Caco-2 (cell line): Measurements from ENCODE around the gene RAB28. TPM values are rescaled to one million over a fixed set of nuclear protein-coding genes. Genes with fewer than 3 reads are reported as not detected.

Experiments
- BruUV-seq: library from RNA; stranded (reverse); fragments of 400-500 nt; replicated peaks from 2 replicates; lab custom pipeline; 2021; lab: Mats Ljungman, UMichigan
- CTCF ChIA-PET: fragments of 300-600 bp; sonication (Branson Sonifier 250); formaldehyde crosslinking; loops from one replicate; lab custom pipeline; 2022; ENCODE audit warnings: antibody characterized with exemption; lab: Charles Lee
- POLR2A ChIA-PET: fragments of 300-600 bp; sonication (Branson Sonifier 250); formaldehyde crosslinking; loops from one replicate; lab custom pipeline; 2022; ENCODE audit warnings: antibody characterized with exemption; lab: Charles Lee
- DNase-seq, 2 experiments: peaks; one replicate each; pipeline versions ENCODE4 v3.0.0 to v3.0.0-alpha.2; 2020 to 2022
- H3K27me3 ChIP-seq: replicated peaks from 2 replicates; pipeline ENCODE4 v1.6.0; 2011; ENCODE audit warnings: low read length; ENCODE audit not compliant: control insufficient read depth, insufficient read depth
- H3K36me3 ChIP-seq: 2 replicates; pipeline ENCODE4 v1.5.1; 2011; ENCODE audit warnings: low read length; ENCODE audit not compliant: control insufficient read depth, insufficient read depth
- H3K4me1 ChIP-seq: fragments of 250-450 bp; sonication (Bioruptor Pico); 2 replicates; pipeline ENCODE4 v1.5.1; 2020; ENCODE audit warnings: mild to moderate bottlenecking
- H3K4me3 ChIP-seq: 2 replicates; pipeline ENCODE4 v1.5.1; 2011; ENCODE audit warnings: low read depth, mild to moderate bottlenecking, control low read depth, low read length
- H3K9me3 ChIP-seq: fragments of 250-450 bp; sonication (Bioruptor Pico); 2 replicates; pipeline ENCODE4 v1.5.1; 2020; ENCODE audit warnings: mild to moderate bottlenecking, moderate library complexity
- H3K27ac Mint-ChIP-seq: one replicate; pipeline ENCODE4 v1.8.0; 2022; ENCODE audit warnings: mixed read lengths; ENCODE audit not compliant: unreplicated experiment
- H3K27me3 Mint-ChIP-seq: one replicate; pipeline ENCODE4 v1.8.0; 2022; ENCODE audit warnings: mixed read lengths; ENCODE audit not compliant: insufficient read depth, unreplicated experiment
- H3K36me3 Mint-ChIP-seq: one replicate; pipeline ENCODE4 v1.8.0; 2022; ENCODE audit warnings: mild to moderate bottlenecking, mixed read lengths; ENCODE audit not compliant: insufficient read depth, unreplicated experiment
- H3K4me1 Mint-ChIP-seq: one replicate; pipeline ENCODE4 v1.8.0; 2022; ENCODE audit warnings: low read depth, mixed read lengths; ENCODE audit not compliant: unreplicated experiment
- H3K4me3 Mint-ChIP-seq: one replicate; pipeline ENCODE4 v1.8.0; 2022; ENCODE audit warnings: mild to moderate bottlenecking, moderate library complexity, mixed read lengths; ENCODE audit not compliant: unreplicated experiment
- H3K9me3 Mint-ChIP-seq: one replicate; pipeline ENCODE4 v1.8.0; 2022; ENCODE audit warnings: mixed read lengths; ENCODE audit not compliant: unreplicated experiment
- intact Hi-C: fragments of 100-400 bp; cut with micrococcal nuclease; formaldehyde crosslinking; loops from one replicate; pipeline ENCODE4 v1.10.0; 2022; ENCODE audit not compliant: unreplicated experiment
- total RNA-seq: library from RNA; stranded (reverse); gene quantifications from 2 replicates; pipeline ENCODE4 v1.2.3, GENCODE V29; 2022
- TF ChIP-seq, protein P1 (sequence below), 2 experiments: fragments of 200-600 bp in 1 of 2; IDR thresholded peaks; 1 replicate in 1 of 2; 2 replicates in 1 of 2; pipeline versions ENCODE4 v1.5.1 to v1.8.0; 2011 to 2022; ENCODE audit warnings: antibody characterized with exemption in 1 of 2, control low read depth in 1 of 2, inconsistent platforms in 1 of 2, low read depth in 1 of 2, low read length in 1 of 2, mild to moderate bottlenecking in 1 of 2, moderate library complexity in 1 of 2; ENCODE audit not compliant: insufficient read depth in 1 of 2, severe bottlenecking in 1 of 2, unreplicated experiment in 1 of 2

RAB28 gene
- total RNA-seq, 1 experiment from 2014 or later: 14.5 TPM

DNA sequence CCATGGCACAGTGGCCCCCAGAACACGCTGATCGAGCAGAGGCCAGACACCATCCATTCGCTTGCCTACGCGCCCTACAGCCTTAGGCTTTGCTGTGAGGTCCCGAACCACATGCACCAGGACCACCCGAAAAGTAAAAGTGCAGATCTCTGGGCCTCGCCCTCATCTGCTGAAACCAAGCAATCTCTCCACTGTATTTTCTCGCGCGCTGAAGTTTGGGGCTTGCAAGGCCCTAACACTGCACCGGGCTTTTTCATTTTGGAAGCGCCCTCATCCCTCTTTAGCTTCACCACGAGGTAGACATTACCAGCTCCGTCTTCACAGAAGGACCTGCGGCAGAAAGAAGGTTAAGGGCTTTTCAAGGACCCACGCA is 39.0 kb upstream of the RAB28 start:
- Histone ChIP-seq H3K4me3 (no peak overlapping the region), H3K9me3 (no peaks in the 10 kb centered on the region), H3K36me3 (no peaks in the 10 kb centered on the region), H3K4me1 (no peaks in the 10 kb centered on the region), H3K27me3 (no peaks in the 10 kb centered on the region)
- BruUV-seq: no TSS peak
- intact Hi-C loops: no loop called here
- Mint-ChIP-seq H3K36me3 (no peaks in the 10 kb centered on the region), H3K4me1 (no peaks in the 10 kb centered on the region), H3K4me3 (no peak overlapping the region), H3K27ac (no peak overlapping the region), H3K9me3 (no peaks in the 10 kb centered on the region), H3K27me3 (no peaks in the 10 kb centered on the region)
- TF ChIP-seq, protein P1, sequence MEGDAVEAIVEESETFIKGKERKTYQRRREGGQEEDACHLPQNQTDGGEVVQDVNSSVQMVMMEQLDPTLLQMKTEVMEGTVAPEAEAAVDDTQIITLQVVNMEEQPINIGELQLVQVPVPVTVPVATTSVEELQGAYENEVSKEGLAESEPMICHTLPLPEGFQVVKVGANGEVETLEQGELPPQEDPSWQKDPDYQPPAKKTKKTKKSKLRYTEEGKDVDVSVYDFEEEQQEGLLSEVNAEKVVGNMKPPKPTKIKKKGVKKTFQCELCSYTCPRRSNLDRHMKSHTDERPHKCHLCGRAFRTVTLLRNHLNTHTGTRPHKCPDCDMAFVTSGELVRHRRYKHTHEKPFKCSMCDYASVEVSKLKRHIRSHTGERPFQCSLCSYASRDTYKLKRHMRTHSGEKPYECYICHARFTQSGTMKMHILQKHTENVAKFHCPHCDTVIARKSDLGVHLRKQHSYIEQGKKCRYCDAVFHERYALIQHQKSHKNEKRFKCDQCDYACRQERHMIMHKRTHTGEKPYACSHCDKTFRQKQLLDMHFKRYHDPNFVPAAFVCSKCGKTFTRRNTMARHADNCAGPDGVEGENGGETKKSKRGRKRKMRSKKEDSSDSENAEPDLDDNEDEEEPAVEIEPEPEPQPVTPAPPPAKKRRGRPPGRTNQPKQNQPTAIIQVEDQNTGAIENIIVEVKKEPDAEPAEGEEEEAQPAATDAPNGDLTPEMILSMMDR (IDR thresholded peaks at IDR 0.05; ENCODE audit: insufficient read depth in 1 of 2, low read depth in 1 of 2, low read length in 1 of 2, severe bottlenecking in 1 of 2, unreplicated experiment in 1 of 2): no peak
- ChIA-PET POLR2A (no interaction called here), CTCF (no interaction called here)
- no peak for DNase-seq

DNA sequence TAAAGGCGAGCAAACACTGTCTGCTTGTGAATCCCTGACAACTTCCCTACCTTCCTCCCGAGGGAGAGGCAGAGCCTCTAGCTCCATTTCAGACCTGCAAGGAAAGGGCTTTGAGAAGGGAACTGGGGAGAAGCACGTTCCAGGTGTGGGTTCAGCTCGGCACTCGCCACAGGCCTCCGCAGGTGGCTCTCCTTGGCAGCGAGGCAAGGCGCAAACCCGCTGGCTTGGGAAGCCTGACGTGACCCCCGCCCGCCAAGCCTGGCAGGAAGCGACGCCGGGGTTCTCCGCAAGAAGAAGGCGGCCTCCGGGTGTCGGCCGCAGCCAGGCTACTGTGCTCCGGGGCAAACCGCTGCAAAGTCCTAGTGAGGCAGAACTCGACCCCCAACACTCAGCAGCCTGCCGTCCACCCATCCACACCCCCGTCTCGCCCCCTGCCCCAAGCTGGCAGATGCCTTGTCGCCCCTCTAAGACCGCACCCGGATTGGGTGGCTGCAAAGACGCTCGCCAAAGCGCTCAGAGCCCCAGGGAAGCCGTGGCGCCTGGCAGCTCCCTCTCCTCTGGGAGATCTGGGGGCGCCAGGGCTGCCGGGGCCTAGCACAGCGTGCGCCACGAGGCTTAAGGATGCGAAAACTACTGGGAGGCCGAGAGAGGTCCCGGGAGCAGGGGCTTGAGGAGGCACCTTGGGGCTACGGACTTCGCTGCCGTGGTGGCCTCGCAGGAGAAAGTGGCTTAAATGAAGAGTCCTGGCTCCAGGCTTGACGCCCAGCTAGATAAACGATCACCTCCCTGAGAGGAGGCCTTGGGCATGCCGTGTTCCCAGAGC is 38.4 kb upstream of the RAB28 start:
- H3K27ac Mint-ChIP-seq: no peak overlapping the region
- no peak overlapping the region for H3K4me3 Mint-ChIP-seq
- no peaks in the 10 kb centered on the region for H3K4me1 Mint-ChIP-seq
- CTCF ChIA-PET: no interaction called here
- Histone ChIP-seq H3K27me3 (no peaks in the 10 kb centered on the region), H3K36me3 (no peaks in the 10 kb centered on the region), H3K9me3 (no peaks in the 10 kb centered on the region), H3K4me3 (no peak overlapping the region), H3K4me1 (no peaks in the 10 kb centered on the region)
- H3K27me3 Mint-ChIP-seq: no peaks in the 10 kb centered on the region
- TF ChIP-seq, protein P1 (IDR thresholded peaks at IDR 0.05; ENCODE audit: insufficient read depth in 1 of 2, low read depth in 1 of 2, low read length in 1 of 2, severe bottlenecking in 1 of 2, unreplicated experiment in 1 of 2): no peak
- intact Hi-C loops: no loop called here
- no peaks in the 10 kb centered on the region for H3K36me3 Mint-ChIP-seq
- no peaks in the 10 kb centered on the region for H3K9me3 Mint-ChIP-seq
- no TSS peak for BruUV-seq
- no peak for DNase-seq
- POLR2A ChIA-PET: no interaction called here

DNA sequence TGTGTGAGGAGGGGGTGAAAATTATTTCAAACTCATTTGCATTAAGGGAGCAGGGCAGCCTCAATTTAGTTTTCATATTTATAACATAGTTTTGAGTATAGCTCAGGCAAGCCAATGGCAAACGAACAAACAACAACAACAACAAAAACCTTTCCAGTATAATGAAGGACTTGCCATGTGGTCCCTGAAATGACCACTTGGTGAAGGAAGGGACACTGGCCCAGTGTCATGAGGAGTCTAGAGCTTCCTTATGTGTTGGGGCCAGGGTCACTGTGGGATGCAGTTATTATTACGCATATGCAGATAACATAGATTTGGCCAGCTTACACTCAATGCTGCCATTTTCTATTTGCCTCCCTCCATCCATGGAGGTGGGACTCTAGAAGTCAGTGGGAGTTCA is 36.9 kb upstream of the RAB28 start:
- no peaks in the 10 kb centered on the region for H3K27me3 ChIP-seq
- H3K4me1 Mint-ChIP-seq: no peaks in the 10 kb centered on the region

More for the DNA sequence above, 36.9 kb upstream of the RAB28 start:
- intact Hi-C loops: no loop called here
- no peaks in the 10 kb centered on the region for H3K9me3 ChIP-seq
- Mint-ChIP-seq H3K36me3 (no peaks in the 10 kb centered on the region), H3K27me3 (peaks cover 2% of the 10 kb centered on the region), H3K4me3 (no peak overlapping the region), H3K27ac (no peak overlapping the region), H3K9me3 (no peaks in the 10 kb centered on the region)
- H3K36me3 ChIP-seq: no peaks in the 10 kb centered on the region
- ChIA-PET CTCF (no interaction called here), POLR2A (no interaction called here)
- no TSS peak for BruUV-seq
- no peaks in the 10 kb centered on the region for H3K4me1 ChIP-seq
- DNase-seq: no peak
- TF ChIP-seq, protein P1 (IDR thresholded peaks at IDR 0.05; ENCODE audit: insufficient read depth in 1 of 2, low read depth in 1 of 2, low read length in 1 of 2, severe bottlenecking in 1 of 2, unreplicated experiment in 1 of 2): no peak
- no peak overlapping the region for H3K4me3 ChIP-seq
